Fibroblast of lung (primary cell): Measurements from ENCODE around the gene LTBP1. TPM values are rescaled to one million over a fixed set of nuclear protein-coding genes. Genes with fewer than 3 reads are reported as not detected.
"Not testable (repeated sequence)": the region's sequence is repeated elsewhere in the genome, so short reads cannot be mapped to it uniquely, and the experiment has no call there.

Source experiments
- DNase-seq, 2 donors: peaks; one replicate each; pipeline versions ENCODE4 v3.0.0 to v3.0.0-alpha.2; 2010; ENCODE audit warnings: low read depth in 2 of 2
- H2AFZ ChIP-seq: 2 replicates; pipeline ENCODE4 v1.5.1; 2012; ENCODE audit warnings: low read length, control low read depth, inconsistent platforms
- H3K27ac ChIP-seq: 2 replicates; pipeline ENCODE4 v1.5.1; 2011; ENCODE audit warnings: low read length, control low read depth; ENCODE audit not compliant: insufficient read depth
- H3K27me3 ChIP-seq: 2 replicates; pipeline ENCODE4 v1.5.1; 2011; ENCODE audit warnings: mild to moderate bottlenecking, low read length; ENCODE audit not compliant: control insufficient read depth, insufficient read depth
- H3K36me3 ChIP-seq: 2 replicates; pipeline ENCODE4 v1.5.1; 2011; ENCODE audit warnings: low read length; ENCODE audit not compliant: control insufficient read depth, insufficient read depth
- H3K4me1 ChIP-seq: 2 replicates; pipeline ENCODE4 v1.5.1; 2011; ENCODE audit warnings: low read length; ENCODE audit not compliant: control insufficient read depth, insufficient read depth; ENCODE audit errors: extremely low read depth
- H3K4me2 ChIP-seq: 2 replicates; pipeline ENCODE4 v1.5.1; 2011; ENCODE audit warnings: low read length, control low read depth; ENCODE audit not compliant: insufficient read depth; ENCODE audit errors: extremely low read depth
- H3K4me3 ChIP-seq, 4 experiments: fragments of 200-600 bp in 1 of 4; sonication (generic) in 1 of 4; replicated peaks in 1 of 4; 2 replicates each; pipeline ENCODE4 v1.5.1; 2011 to 2016; ENCODE audit warnings: low read length in 4 of 4, low read depth in 3 of 4, mild to moderate bottlenecking in 3 of 4, control low read depth in 2 of 4, inconsistent platforms in 1 of 4, mixed read lengths in 1 of 4; ENCODE audit not compliant: insufficient read depth in 1 of 4; ENCODE audit errors: control extremely low read depth in 1 of 4
- H3K79me2 ChIP-seq: 2 replicates; pipeline ENCODE4 v1.5.1; 2012; ENCODE audit warnings: mild to moderate bottlenecking, low read length, inconsistent platforms; ENCODE audit not compliant: control insufficient read depth, insufficient read depth
- H3K9ac ChIP-seq: 2 replicates; pipeline ENCODE4 v1.5.1; 2011; ENCODE audit warnings: mild to moderate bottlenecking, low read length, control low read depth; ENCODE audit not compliant: insufficient read depth
- H3K9me3 ChIP-seq: 2 replicates; pipeline ENCODE4 v1.5.1; 2012; ENCODE audit warnings: low read depth, low read length; ENCODE audit not compliant: control insufficient read depth, insufficient read depth
- H4K20me1 ChIP-seq: 2 replicates; pipeline ENCODE4 v1.5.1; 2011; ENCODE audit warnings: low read length; ENCODE audit not compliant: control insufficient read depth, insufficient read depth; ENCODE audit errors: extremely low read depth
- CTCF ChIP-seq, 2 donors: IDR thresholded peaks in 1 of 2; conservative IDR thresholded peaks in 1 of 2; 1 replicate in 1 of 2; 2 replicates in 1 of 2; pipeline ENCODE4 v1.5.1; 2011 to 2012; ENCODE audit warnings: low read length in 2 of 2, control low read depth in 1 of 2, inconsistent platforms in 1 of 2, low read depth in 1 of 2, mild to moderate bottlenecking in 1 of 2
- EZH2 ChIP-seq: IDR thresholded peaks from 2 replicates; pipeline ENCODE4 v1.5.1; 2012; ENCODE audit warnings: low read length, control low read depth, mild to moderate bottlenecking; ENCODE audit errors: missing control alignments
- polyA plus RNA-seq, 2 donors: library from polyadenylated mRNA; depleted of rRNA in 1 of 2; stranded (reverse) in 1 of 2; unstranded in 1 of 2; fragments of >200 nt; gene quantifications; 2 replicates each; pipeline ENCODE4 v1.2.1, GENCODE V29; 2011 to 2012; ENCODE audit warnings: missing spikeins in 1 of 2
- total RNA-seq: library from RNA; depleted of rRNA; stranded (reverse); fragments of >200 nt; gene quantifications from 2 replicates; pipeline ENCODE4 v1.2.1, GENCODE V29; 2014

LTBP1 gene
- total and polyA plus RNA-seq, 2 donors (not counting 1 experiment from before 2014, with no cell fraction given) = 254 to 324 TPM

DNA sequence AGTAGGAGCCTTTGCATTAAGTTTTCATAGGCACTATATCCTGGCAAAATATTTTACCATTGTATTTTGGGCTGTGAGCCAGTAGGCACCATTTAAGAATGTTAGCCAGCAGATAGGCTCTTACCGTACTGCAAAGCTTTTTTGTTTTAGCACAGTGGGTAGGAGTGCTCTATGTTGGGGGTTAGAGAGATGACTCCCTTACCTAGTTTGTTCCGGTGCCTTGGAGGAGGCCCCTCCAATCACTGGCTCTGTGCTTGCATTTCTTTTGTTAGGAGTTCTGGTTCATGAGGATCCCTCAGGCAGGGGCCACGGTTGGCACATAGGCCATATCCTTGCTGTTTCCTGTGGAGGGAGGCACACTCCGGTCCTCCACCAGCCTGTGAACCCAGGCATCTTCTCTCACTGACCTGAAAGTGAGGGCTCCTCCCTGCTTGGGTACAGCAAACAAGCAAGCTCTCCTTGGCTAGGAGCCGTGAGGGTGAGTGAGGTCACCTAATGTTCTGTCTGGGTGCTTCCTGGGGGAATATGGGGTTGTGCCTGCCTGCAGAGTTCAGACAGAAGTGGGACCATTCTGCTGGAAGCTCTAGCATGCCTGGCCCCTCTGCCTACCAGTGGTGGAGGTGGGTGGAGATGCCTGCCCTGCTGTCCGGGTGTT, 29.8 kb downstream of the LTBP1 start:
- Histone ChIP-seq H3K36me3 (no peaks in the 10 kb centered on the region), H3K4me2 (no peak overlapping the region)

DNA sequence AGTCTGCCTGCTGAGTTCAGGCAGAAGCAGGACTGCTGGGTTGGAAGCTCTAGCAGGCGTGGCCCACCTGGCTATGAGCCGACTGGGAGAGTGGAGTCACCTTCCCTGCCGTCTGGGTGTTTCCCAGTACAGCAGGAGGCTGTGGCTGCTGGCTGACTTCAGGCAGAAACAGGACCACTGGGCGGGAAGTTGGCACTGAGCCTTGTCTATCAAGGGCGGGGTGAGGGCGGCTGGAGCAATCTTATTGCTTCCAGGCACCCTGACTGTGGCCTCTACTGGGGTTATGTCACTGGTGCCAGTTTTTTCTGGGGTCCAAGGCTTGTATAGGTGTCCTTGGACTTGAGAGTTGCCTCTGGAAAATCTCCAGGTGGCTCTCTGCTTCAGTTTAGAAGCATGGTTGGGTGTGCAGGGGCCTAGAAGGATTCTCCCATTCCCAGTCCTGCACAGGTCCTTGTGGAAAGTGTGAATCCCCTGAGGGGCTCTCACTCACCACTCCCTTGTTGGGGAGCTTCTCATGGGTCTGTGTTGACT, 30.5 kb downstream of the LTBP1 start:
- Histone ChIP-seq H3K4me1 (no peaks in the 10 kb centered on the region), H3K79me2 (no peaks in the 10 kb centered on the region), H3K9me3 (no peaks in the 10 kb centered on the region), H3K36me3 (no peaks in the 10 kb centered on the region), H3K27ac (no peak overlapping the region), H3K9ac (no peak overlapping the region), H3K4me2 (no peak overlapping the region), H3K27me3 (no peaks in the 10 kb centered on the region), H2AFZ (no peak overlapping the region), H3K4me3 (no peak overlapping the region), H4K20me1 (no peaks in the 10 kb centered on the region)
- TF ChIP-seq CTCF (conservative IDR thresholded peaks at IDR 0.05 in 1 of 2, IDR thresholded peaks at IDR 0.05 in 1 of 2; ENCODE audit: low read depth in 1 of 2, low read length in 2 of 2) (no peak), EZH2 (no peak)
- peak; percentile 6 to 43 for DNase-seq

More for the DNA sequence above, 29.8 kb downstream of the LTBP1 start:
- Histone ChIP-seq H3K79me2 (no peaks in the 10 kb centered on the region), H3K27ac (no peak overlapping the region), H3K9me3 (no peaks in the 10 kb centered on the region), H3K9ac (no peak overlapping the region), H3K4me3 (no peak overlapping the region), H4K20me1 (no peaks in the 10 kb centered on the region), H3K4me1 (no peaks in the 10 kb centered on the region), H3K27me3 (no peaks in the 10 kb centered on the region), H2AFZ (no peak overlapping the region)
- TF ChIP-seq CTCF (conservative IDR thresholded peaks at IDR 0.05 in 1 of 2, IDR thresholded peaks at IDR 0.05 in 1 of 2; ENCODE audit: low read depth in 1 of 2, low read length in 2 of 2) (no peak), EZH2 (no peak)
- no peak for DNase-seq

DNA sequence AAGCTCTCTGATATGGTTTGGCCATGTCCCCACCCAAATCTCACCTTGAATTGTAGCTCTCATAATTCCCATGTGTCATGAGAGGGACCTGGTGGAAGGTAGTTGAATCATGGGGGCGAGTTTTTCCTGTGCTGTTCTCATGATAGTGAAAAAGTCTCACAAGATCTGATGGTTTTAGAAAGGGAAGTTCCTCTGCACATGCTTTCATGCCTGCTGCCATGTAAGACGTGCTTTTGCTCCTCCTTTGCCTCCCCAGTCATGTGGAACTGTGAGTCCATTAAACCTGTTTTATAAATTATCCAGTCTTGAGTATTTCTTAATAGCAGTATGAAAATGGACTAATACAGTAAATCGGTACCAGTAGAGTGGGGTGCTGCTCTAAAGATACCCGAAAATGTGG, 34.9 kb downstream of the LTBP1 start:
- H3K9me3 ChIP-seq = no peaks in the 10 kb centered on the region
- no peak overlapping the region for H3K4me3 ChIP-seq
- no peaks in the 10 kb centered on the region for H3K27me3 ChIP-seq
- H3K4me2 ChIP-seq = no peak overlapping the region
- H3K36me3 ChIP-seq = no peaks in the 10 kb centered on the region
- no peaks in the 10 kb centered on the region for H4K20me1 ChIP-seq
- H3K27ac ChIP-seq = no peak overlapping the region
- H3K4me1 ChIP-seq = no peaks in the 10 kb centered on the region
- no peak for TF ChIP-seq CTCF (conservative IDR thresholded peaks at IDR 0.05 in 1 of 2, IDR thresholded peaks at IDR 0.05 in 1 of 2; ENCODE audit: low read depth in 1 of 2, low read length in 2 of 2)
- no peak for TF ChIP-seq EZH2
- H2AFZ ChIP-seq = no peak overlapping the region
- H3K79me2 ChIP-seq = no peaks in the 10 kb centered on the region
- H3K9ac ChIP-seq = no peak overlapping the region
- no peak for DNase-seq

- not testable (repeated sequence) for DNase-seq, H3K27me3 ChIP-seq
Measured at GRCh38 chr2:32983193-32983924, 36.6 kb downstream of the LTBP1 start.

More at GRCh38 chr2:32983193-32983924, 36.6 kb downstream of the LTBP1 start:
- H3K36me3 ChIP-seq, H3K79me2 ChIP-seq, H3K4me2 ChIP-seq, H3K4me3 ChIP-seq, H4K20me1 ChIP-seq, H3K9ac ChIP-seq, H3K27ac ChIP-seq, H2AFZ ChIP-seq, H3K9me3 ChIP-seq, H3K4me1 ChIP-seq: not testable (repeated sequence)
